Measurements from ENCODE around the gene OGDH. TPM values are rescaled to one million over a fixed set of nuclear protein-coding genes. Genes with fewer than 3 reads are reported as not detected.

OGDH gene
- total and polyA plus RNA-seq, 4 donors = 39.0 to 142 (median 59.9) TPM

DNA sequence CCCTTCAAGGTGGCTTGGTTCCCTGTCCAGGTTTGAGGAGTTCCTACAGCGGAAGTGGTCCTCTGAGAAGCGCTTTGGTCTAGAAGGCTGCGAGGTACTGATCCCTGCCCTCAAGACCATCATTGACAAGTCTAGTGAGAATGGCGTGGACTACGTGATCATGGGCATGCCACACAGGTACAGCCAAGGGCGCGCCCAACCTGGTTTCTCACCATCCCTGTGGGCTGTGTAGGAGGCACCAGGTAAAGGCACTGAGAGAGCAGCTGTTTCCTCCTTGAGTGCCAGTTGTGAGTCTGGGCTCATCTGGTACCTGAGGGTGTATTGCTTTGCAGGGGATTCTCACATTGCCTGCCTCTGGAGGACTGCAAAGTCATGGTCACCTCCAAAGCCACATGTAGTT, 68.0 kb downstream of the OGDH start:
- peaks cover 24 to 38% (median 28%) of the 10 kb centered on the region in 4 donors for H3K36me3 ChIP-seq (ENCODE audit: control insufficient read depth in 4 of 4, insufficient read depth in 4 of 4, low read length in 4 of 4)
- 99% methylated on average over 7 of the region's 7 CpGs for WGBS, 2 donors
- ATAC-seq (ENCODE audit: insufficient read depth, low FRiP score) = no peak

DNA sequence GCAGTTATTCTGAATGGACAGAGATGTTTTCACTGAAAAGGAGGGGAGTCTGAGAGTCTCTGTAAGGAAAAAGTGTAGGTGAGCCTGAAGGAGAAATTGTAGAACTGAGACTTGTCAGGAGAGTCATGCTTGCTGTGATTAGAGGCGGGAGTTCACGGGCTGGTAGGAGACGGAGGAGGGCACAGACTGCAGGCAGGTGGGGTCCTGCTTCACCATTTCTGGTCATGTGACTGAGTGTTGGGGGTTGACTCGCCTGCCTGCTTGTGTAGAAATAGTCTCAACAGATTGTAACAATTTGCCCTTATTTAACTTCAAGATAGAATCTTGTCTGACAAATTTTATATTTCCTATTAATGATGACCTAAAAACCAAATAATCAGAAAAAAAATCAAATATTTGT, 70.3 kb downstream of the OGDH start:
- WGBS, 2 donors = 91 to 97% methylated on average over 4 of the region's 4 CpGs
- ATAC-seq (ENCODE audit: insufficient read depth, low FRiP score) (no peak), DNase-seq (no peak)
- no peak overlapping the region for H3K27ac ChIP-seq (ENCODE audit: low read depth in 1 of 2, low read length in 1 of 2)
- no peaks in the 10 kb centered on the region for H3K9me3 ChIP-seq (ENCODE audit: control insufficient read depth in 4 of 4, insufficient read depth in 3 of 4, low read length in 3 of 4)
- H3K9ac ChIP-seq (ENCODE audit: insufficient read depth in 1 of 2, low read length in 2 of 2) = no peak overlapping the region
- peaks cover 0 to 6% (median 0%) of the 10 kb centered on the region in 5 donors for H3K4me1 ChIP-seq (ENCODE audit: control insufficient read depth in 5 of 5, insufficient read depth in 5 of 5, low read length in 5 of 5)
- TF ChIP-seq, protein P1, sequence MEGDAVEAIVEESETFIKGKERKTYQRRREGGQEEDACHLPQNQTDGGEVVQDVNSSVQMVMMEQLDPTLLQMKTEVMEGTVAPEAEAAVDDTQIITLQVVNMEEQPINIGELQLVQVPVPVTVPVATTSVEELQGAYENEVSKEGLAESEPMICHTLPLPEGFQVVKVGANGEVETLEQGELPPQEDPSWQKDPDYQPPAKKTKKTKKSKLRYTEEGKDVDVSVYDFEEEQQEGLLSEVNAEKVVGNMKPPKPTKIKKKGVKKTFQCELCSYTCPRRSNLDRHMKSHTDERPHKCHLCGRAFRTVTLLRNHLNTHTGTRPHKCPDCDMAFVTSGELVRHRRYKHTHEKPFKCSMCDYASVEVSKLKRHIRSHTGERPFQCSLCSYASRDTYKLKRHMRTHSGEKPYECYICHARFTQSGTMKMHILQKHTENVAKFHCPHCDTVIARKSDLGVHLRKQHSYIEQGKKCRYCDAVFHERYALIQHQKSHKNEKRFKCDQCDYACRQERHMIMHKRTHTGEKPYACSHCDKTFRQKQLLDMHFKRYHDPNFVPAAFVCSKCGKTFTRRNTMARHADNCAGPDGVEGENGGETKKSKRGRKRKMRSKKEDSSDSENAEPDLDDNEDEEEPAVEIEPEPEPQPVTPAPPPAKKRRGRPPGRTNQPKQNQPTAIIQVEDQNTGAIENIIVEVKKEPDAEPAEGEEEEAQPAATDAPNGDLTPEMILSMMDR (IDR thresholded peaks at IDR 0.05; ENCODE audit: control extremely low read depth, extremely low read depth) = no peak
- H3K4me3 ChIP-seq = no peak overlapping the region
- H3K27me3 ChIP-seq (ENCODE audit: control insufficient read depth in 3 of 3, insufficient read depth in 3 of 3, low read length in 2 of 3) = no peaks in the 10 kb centered on the region
- H3K36me3 ChIP-seq (ENCODE audit: control insufficient read depth in 4 of 4, insufficient read depth in 4 of 4, low read length in 4 of 4) = peaks cover 24 to 47% (median 30%) of the 10 kb centered on the region in 4 donors

More for the DNA sequence above, 68.0 kb downstream of the OGDH start:
- TF ChIP-seq, protein P1 (IDR thresholded peaks at IDR 0.05; ENCODE audit: control extremely low read depth, extremely low read depth) = no peak
- H3K9me3 ChIP-seq (ENCODE audit: control insufficient read depth in 4 of 4, insufficient read depth in 3 of 4, low read length in 3 of 4) = no peaks in the 10 kb centered on the region
- H3K27ac ChIP-seq (ENCODE audit: low read depth in 1 of 2, low read length in 1 of 2) = no peak overlapping the region
- peaks cover 0 to 6% (median 0%) of the 10 kb centered on the region in 5 donors for H3K4me1 ChIP-seq (ENCODE audit: control insufficient read depth in 5 of 5, insufficient read depth in 5 of 5, low read length in 5 of 5)
- no peak overlapping the region for H3K9ac ChIP-seq (ENCODE audit: insufficient read depth in 1 of 2, low read length in 2 of 2)
- no peak overlapping the region for H3K4me3 ChIP-seq
- DNase-seq = no peak
- H3K27me3 ChIP-seq (ENCODE audit: control insufficient read depth in 3 of 3, insufficient read depth in 3 of 3, low read length in 2 of 3) = no peaks in the 10 kb centered on the region

DNA sequence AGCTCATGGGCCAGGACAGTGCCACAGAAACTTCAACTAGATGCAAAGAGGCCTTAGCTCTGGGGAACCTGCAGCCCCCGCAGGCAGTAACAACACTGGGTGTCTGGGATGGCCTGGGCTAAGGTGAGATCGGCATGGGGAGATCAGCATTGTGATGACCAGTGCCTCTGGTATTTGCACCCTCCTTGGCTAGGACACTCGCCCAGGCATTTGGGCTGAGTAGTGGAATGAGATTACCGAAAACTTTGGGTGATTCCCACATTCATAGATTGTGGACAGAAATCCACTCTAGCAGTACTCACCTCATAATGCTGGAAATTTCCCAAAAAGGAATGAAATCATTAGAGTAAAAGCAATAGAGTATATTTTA, 71.7 kb downstream of the OGDH start:
- ATAC-seq (ENCODE audit: insufficient read depth, low FRiP score) (peak; percentile 22), DNase-seq (no peak)
- 77 to 96% methylated on average over 4 of the region's 4 CpGs for WGBS, 2 donors
- Histone ChIP-seq H3K4me3 (no peak overlapping the region), H3K9me3 (ENCODE audit: control insufficient read depth in 4 of 4, insufficient read depth in 3 of 4, low read length in 3 of 4) (no peaks in the 10 kb centered on the region), H3K36me3 (ENCODE audit: control insufficient read depth in 4 of 4, insufficient read depth in 4 of 4, low read length in 4 of 4) (peaks cover 28 to 48% (median 31%) of the 10 kb centered on the region in 4 donors), H3K27me3 (ENCODE audit: control insufficient read depth in 3 of 3, insufficient read depth in 3 of 3, low read length in 2 of 3) (no peaks in the 10 kb centered on the region), H3K27ac (ENCODE audit: low read depth in 1 of 2, low read length in 1 of 2) (peak overlapping the region; percentile 65 to 75), H3K9ac (ENCODE audit: insufficient read depth in 1 of 2, low read length in 2 of 2) (no peak overlapping the region), H3K4me1 (ENCODE audit: control insufficient read depth in 5 of 5, insufficient read depth in 5 of 5, low read length in 5 of 5) (peaks cover 0 to 6% (median 0%) of the 10 kb centered on the region in 5 donors)
- TF ChIP-seq, protein P1 (IDR thresholded peaks at IDR 0.05; ENCODE audit: control extremely low read depth, extremely low read depth) = no peak
